ENCODE results near the gene RAB11FIP4. TPM values are rescaled to one million over a fixed set of nuclear protein-coding genes. Genes with fewer than 3 reads are reported as not detected.

Gene RAB11FIP4
- total and polyA plus RNA-seq, 2 of the 8 experiments (the other 6 are each of a cell fraction or from before 2014, with no cell fraction given) = 21.7 to 53.2 TPM

GRCh38 chr17:31522987-31523495, 131.6 kb downstream of the RAB11FIP4 start:
- Histone ChIP-seq H3K14ac (ENCODE audit: insufficient read length) (no peak overlapping the region), H2BK120ac (replicated peaks; ENCODE audit: low read depth, low read length) (no peak overlapping the region), H3K18ac (ENCODE audit: extremely low read depth, low read length) (no peak overlapping the region), H3K79me2 (ENCODE audit: control insufficient read depth in 1 of 2, insufficient read depth in 2 of 2, low read length in 2 of 2) (no peaks in the 10 kb centered on the region), H2BK15ac (ENCODE audit: low read length) (no peak overlapping the region), H3K56ac (replicated peaks; ENCODE audit: insufficient read length, low read depth, low read length) (no peak overlapping the region), H4K5ac (ENCODE audit: insufficient read length, low read depth, low read length) (no peak overlapping the region), H3K9me3 (ENCODE audit: insufficient read depth in 2 of 2, low read depth in 1 of 2, low read length in 1 of 2) (peaks cover 15 to 22% of the 10 kb centered on the region in 2 experiments), H3K9ac (replicated peaks in 1 of 4; ENCODE audit: extremely low read depth in 1 of 4, low read depth in 3 of 4, low read length in 3 of 4) (no peak overlapping the region), H4K91ac (replicated peaks; ENCODE audit: insufficient read length, low read length) (no peak overlapping the region), H3K27me3 (replicated peaks in 1 of 4; ENCODE audit: control insufficient read depth in 3 of 4, extremely low read depth in 1 of 4, insufficient read depth in 3 of 4, low read length in 3 of 4) (no peaks in the 10 kb centered on the region), H3K23ac (ENCODE audit: insufficient read length) (no peak overlapping the region), H3K36me3 (ENCODE audit: control insufficient read depth in 2 of 4, insufficient read depth in 4 of 4, low read length in 3 of 4) (peaks cover under 1 to 38% (median 18%) of the 10 kb centered on the region in 4 experiments; a peak in 7 of 8 replicates), H2AK5ac (ENCODE audit: low read depth, low read length) (no peak overlapping the region), H3K4me1 (replicated peaks in 1 of 4; ENCODE audit: control insufficient read depth in 3 of 4, insufficient read depth in 4 of 4, low read length in 3 of 4) (no peaks in the 10 kb centered on the region; a peak in 3 of 7 replicates), H3K27ac (ENCODE audit: low read depth, low read length) (no peak overlapping the region), H2BK12ac (ENCODE audit: low read depth, low read length) (no peak overlapping the region), H3K79me1 (ENCODE audit: low read depth, low read length) (no peaks in the 10 kb centered on the region), H4K8ac (ENCODE audit: extremely low read depth, insufficient read depth, low read length) (no peak overlapping the region), H2AFZ (ENCODE audit: low read length) (no peak overlapping the region), H3K4ac (replicated peaks; ENCODE audit: insufficient read length, low read depth, low read length) (no peak overlapping the region), H3K23me2 (ENCODE audit: low read depth, low read length) (no peaks in the 10 kb centered on the region), H4K20me1 (replicated peaks in 1 of 2; ENCODE audit: control insufficient read depth in 1 of 2, insufficient read depth in 2 of 2, low read length in 2 of 2) (no peaks in the 10 kb centered on the region), H2BK20ac (ENCODE audit: low read length) (no peak overlapping the region), H3K4me3 (ENCODE audit: extremely low read depth in 1 of 4, insufficient read depth in 2 of 4, low read depth in 3 of 4, low read length in 4 of 4) (no peak overlapping the region), H2BK5ac (ENCODE audit: low read depth, low read length) (no peak overlapping the region), H3K4me2 (ENCODE audit: insufficient read depth in 1 of 2, low read depth in 2 of 2, low read length in 2 of 2) (no peak overlapping the region)
- TF ChIP-seq BRCA1 (IDR thresholded peaks at IDR 0.05; ENCODE audit: low read depth, low read length) = no peak
- no peak for TF ChIP-seq SIRT6 (IDR thresholded peaks at IDR 0.05; ENCODE audit: low read length)
- TF ChIP-seq SIN3A (conservative IDR thresholded peaks at IDR 0.05 in 1 of 2, IDR thresholded peaks at IDR 0.05 in 1 of 2; ENCODE audit: low read depth in 1 of 2, low read length in 2 of 2) = no peak
- TF ChIP-seq RBBP5 (IDR thresholded peaks at IDR 0.05; ENCODE audit: borderline replicate concordance, low read depth, low read length) = no peak
- TF ChIP-seq E2F6 (IDR thresholded peaks at IDR 0.05) = no peak
- CTCF ChIA-PET (ENCODE audit: partially characterized antibody) = interaction anchor here (0.9 to 16.9 kb wide), 11 partner anchors 9 to 319 kb away, joined by 3 to 325 read pairs (median 9); no protein-coding TSS in a partner anchor
- 92% methylated on average over 9 of the region's 9 CpGs; no CpG with 5 or more reads in 1 of the 2 experiments for WGBS, 2 experiments (ENCODE audit: extremely low coverage in 1 of 2, insufficient coverage in 1 of 2, insufficient read length in 1 of 2, insufficient replicate concordance in 2 of 2, low coverage in 1 of 2, low lambda C conversion rate in 2 of 2, missing lambda C conversion rate in 1 of 2)
- FAIRE-seq = no peak
- DNase-seq (ENCODE audit: low read depth in 1 of 2, low spot score in 2 of 2) = no peak
- POLR2A ChIA-PET (ENCODE audit: partially characterized antibody) = interaction anchor here (1.1 kb wide), 1 partner anchor 31 kb away, joined by 3 read pairs; no protein-coding TSS in a partner anchor
